ENCODE data around the gene CHRD. TPM values are rescaled to one million over a fixed set of nuclear protein-coding genes. Genes with fewer than 3 reads are reported as not detected.

CHRD gene
- total RNA-seq, 1 experiment from 2014 or later = 1.3 TPM

DNA sequence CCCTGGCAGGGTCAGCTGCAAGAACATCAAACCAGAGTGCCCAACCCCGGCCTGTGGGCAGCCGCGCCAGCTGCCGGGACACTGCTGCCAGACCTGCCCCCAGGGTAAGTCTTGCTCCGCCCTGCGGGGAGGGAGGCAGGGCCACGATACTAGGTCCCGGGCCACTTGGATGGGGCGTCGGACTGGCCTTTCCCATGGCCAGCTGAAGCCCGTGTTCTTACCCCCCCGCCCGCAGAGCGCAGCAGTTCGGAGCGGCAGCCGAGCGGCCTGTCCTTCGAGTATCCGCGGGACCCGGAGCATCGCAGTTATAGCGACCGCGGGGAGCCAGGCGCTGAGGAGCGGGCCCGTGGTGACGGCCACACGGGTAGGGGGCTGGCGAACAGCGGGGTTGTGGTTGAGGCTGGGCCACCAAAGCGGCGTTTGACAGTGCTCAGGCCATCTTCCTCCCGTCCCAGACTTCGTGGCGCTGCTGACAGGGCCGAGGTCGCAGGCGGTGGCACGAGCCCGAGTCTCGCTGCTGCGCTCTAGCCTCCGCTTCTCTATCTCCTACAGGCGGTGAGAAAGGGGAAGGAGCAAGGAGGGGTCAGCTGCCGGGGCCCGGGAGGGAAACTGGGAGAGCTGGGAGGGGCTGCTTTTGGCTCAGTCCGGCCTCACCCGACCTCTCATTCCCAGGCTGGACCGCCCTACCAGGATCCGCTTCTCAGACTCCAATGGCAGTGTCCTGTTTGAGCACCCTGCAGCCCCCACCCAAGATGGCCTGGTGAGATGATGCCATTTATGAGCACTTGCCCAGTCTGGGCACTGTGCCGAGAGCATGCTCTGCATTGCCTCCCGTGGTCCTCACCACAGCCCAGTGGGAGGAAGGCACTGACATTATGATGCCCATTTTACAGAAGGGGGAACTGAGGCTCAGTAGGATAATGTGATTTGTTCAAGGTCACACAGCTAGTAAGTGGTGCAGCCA lies 1.7 kb downstream of the CHRD start:
- DNase-seq (ENCODE audit: low spot score) = no peak

DNA sequence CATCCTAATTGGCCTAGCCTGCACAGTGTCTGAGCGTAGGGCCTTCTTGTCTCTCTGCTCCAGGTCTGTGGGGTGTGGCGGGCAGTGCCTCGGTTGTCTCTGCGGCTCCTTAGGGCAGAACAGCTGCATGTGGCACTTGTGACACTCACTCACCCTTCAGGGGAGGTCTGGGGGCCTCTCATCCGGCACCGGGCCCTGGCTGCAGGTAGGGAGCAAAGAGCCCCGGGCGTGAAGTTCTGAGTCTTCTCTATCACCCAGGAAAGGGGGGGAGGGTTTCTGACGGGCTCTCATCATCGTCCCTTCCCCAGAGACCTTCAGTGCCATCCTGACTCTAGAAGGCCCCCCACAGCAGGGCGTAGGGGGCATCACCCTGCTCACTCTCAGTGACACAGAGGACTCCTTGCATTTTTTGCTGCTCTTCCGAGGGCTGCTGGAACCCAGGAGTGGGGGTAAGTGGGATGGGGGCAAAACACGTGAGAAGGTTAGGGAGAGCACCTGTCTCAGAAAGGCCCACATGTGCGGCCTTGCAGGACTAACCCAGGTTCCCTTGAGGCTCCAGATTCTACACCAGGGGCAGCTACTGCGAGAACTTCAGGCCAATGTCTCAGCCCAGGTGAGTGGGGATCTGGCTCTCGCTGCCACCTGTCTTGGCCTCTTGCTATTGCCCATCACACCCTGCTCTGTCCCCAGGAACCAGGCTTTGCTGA lies 2.6 kb downstream of the CHRD start:
- DNase-seq (ENCODE audit: low spot score) = no peak

- DNase-seq (ENCODE audit: low spot score) = no peak
Observed at GRCh38 chr3:184383033-184383740, 3.3 kb downstream of the CHRD start.

DNA sequence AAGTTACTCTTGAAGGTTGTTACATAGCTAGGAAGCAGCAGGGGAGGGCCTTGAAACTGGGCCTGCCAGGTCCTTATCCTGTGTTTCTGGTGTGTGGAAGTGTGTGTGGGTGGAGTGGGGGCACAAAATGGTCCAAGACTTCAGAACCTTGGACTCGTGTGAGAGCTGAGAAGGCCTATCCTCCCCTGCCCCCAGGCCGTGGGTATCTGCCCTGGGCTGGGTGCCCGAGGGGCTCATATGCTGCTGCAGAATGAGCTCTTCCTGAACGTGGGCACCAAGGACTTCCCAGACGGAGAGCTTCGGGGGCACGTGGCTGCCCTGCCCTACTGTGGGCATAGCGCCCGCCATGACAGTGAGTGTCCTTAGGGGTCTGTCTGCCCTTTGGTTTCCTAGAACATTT lies 4.5 kb downstream of the CHRD start:
- DNase-seq (ENCODE audit: low spot score) = no peak

GRCh38 chr3:184384856-184385422 lies 5.1 kb downstream of the CHRD start:
- DNase-seq (ENCODE audit: low spot score) = no peak

GRCh38 chr3:184386047-184386806 lies 6.4 kb downstream of the CHRD start:
- DNase-seq (ENCODE audit: low spot score) = no peak

GRCh38 chr3:184387174-184387714 lies 7.4 kb downstream of the CHRD start:
- DNase-seq (ENCODE audit: low spot score) = no peak

- no peak for DNase-seq (ENCODE audit: low spot score)
Observed at GRCh38 chr3:184388164-184388935, 8.5 kb downstream of the CHRD start.

DNA sequence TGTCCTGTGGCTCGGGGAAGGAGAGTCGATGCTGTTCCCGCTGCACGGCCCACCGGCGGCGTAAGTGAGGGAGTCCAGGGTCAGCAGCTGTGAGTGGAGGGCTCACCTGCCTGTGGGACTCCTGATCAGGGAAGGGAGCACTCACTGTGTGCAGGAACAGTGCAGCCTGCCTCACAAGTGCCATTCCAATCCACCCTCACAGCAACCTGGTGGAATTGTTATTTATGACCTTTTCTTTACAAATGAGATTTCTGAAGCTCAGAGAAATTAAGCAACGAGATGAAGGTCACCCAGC lies 9.0 kb downstream of the CHRD start:
- DNase-seq (ENCODE audit: low spot score) = no peak

- no peak for DNase-seq (ENCODE audit: low spot score)
Observed at GRCh38 chr3:184389384-184389783, 9.5 kb downstream of the CHRD start.

DNA sequence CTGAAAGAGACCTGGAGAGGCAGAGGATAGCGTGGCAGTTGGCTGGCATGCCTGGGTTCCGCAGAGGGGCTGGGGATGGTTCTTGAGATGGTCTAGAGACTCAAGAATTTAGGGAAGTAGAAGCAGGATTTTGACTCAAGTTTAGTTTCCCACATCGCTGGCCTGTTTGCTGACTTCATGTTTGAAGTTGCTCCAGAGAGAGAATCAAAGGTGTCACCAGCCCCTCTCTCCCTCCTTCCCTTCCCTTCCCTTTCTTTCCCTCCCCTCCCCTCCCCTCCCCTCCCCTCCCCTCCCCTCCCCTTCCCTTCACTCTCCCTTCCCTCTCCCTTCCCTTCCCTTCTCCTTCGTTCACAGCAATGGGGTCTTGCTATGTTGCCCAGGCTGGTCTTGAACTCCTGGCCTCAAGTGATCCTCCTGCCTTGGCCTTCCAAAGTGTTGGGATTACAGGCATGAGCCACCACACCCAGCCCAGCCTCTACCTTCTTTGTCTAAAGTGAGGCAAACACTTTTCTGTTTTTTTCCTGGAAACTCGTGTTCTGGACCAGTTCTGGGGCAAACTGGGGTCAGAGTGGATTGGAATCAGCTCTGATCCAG lies 10.2 kb downstream of the CHRD start:
- no peak for DNase-seq (ENCODE audit: low spot score)

DNA sequence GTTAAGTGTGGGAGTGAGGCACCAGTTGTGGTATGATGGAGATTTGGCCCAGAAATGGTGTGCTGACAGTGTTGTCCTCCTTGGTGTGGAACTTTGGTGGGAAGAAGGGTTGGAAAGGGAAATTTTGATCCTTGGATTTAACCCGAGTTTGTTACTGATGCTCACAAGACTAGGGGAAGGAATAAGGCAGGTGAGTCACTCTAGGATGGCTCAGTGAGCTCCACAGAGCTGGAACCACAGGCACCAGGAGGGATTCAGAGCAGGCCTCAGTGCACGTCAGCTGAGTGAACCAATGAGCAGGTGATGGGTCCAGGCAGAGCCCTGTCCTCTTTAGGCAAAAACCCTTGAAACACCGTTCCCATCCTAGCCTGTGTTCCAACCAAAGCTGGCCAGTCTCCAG lies 11.4 kb downstream of the CHRD start:
- no peak for DNase-seq (ENCODE audit: low spot score)

GRCh38 chr3:184395320-184395660 lies 15.4 kb downstream of the CHRD start:
- DNase-seq (ENCODE audit: low spot score) = no peak

DNA sequence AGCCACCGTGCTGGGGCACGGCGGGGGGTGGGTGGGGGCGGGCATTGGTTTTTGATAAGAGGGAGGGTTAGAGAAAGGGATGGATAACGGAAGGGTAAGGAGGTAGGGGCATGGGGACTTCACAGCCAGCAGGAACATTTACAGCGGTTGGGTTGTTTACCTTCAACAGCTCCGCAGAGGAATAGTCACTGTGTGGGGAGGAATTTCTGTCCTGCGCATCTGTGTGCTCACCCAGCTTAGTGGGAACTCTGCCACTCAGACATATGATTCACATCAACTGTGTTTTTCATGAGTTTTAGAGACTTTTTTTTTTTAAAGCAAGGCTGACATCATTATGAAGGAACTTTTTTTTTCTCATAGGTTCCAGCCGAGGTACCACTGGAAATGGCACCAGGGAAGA lies 19.6 kb downstream of the CHRD start:
- peak; percentile 93 for DNase-seq (ENCODE audit: low spot score)

DNA sequence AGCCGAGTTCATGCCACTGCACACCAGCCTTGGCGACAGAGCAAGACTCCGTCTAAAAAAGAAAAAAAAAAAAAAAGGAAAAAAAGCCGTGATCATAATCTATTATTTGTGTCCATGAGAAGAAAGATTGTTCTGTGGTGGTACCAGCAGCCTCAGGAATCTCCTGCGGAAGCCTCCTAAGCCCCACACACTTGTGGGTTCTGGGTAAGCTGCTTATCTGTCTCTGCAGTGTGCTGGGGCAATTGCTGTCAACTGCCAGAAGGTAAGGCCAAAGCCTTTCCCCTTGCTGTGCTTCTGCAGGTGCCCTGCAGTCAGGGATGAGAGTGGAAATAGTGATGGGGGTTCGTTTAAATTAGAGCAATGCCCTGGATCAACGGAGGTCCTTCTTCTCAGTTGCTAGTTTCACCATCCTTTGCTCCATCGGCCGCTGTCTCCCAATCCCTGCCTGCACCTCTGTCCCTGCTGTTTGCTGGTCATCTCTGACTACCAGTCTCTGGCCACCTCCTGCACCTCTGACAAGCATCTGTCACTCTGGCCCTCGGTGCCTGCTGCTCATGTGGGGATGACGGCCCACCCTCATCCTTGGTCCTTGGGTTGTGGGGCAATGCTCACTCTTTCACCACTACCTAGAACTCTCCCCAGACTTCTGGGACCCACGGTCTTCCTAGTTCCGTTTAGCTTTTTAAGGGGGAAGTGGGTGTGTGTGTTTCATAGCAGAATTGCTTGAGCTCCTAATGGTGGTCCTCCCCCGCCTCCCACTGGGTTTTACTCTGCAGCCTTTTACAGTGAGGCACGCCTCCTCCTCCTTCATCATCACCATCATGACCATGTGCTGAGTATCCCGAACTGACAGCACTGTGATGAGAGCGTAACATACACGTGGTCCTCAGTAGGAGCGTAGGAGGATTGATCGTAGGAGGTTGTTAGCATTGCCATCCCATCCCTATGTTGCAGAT lies 25.5 kb downstream of the CHRD start:
- no peak for DNase-seq (ENCODE audit: low spot score)

DNA sequence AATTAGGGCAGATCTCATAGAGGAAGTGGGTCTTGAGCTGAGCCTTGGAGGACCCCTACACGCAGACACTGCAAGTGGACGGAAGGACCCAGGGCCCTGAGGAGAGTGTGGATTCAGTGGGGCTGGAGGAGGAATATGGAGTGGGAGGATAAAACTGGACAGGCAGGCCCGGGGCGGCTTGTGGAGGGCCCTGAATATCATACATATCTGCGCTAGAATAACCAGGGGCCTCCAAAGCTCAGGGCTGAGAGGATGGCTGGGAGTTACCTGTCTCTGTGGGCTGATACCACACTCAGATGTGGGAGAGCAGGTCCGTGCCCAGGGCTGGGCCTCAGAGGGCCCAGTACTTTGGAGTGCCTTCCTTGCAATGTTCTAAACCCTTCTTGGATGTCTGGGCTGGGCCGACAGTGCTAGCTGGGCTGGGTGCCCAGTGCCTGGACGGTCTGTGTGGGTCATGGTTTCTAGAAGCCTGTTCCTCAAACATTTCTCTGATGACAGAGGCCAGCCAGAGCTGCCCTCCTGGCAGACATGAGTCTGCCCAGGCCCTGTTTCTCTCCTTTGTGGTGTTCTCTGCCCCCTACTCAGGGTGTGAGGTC lies 29.6 kb downstream of the CHRD start:
- no peak for DNase-seq (ENCODE audit: low spot score)

- no peak for DNase-seq (ENCODE audit: low spot score)
Observed at GRCh38 chr3:184409946-184410500, 30.2 kb downstream of the CHRD start.
